T-cell (primary cell): ENCODE results near the gene PIGH. TPM values are rescaled to one million over a fixed set of nuclear protein-coding genes. Genes with fewer than 3 reads are reported as not detected.

Experiments
- ATAC-seq, 4 experiments: fragments of 200-7000 bp in 3 of 4; fragments of 150-1000 bp in 1 of 4; cut with Tn5 transposase; replicated peaks in 1 of 4; 1 replicate in 3 of 4; 2 replicates in 1 of 4; pipeline ENCODE4 v1.10.0; 2021; ENCODE audit warnings: moderate library complexity in 3 of 4, mild to moderate bottlenecking in 2 of 4, moderate number of reproducible peaks in 1 of 4
- CTCF ChIA-PET, 2 donors: fragments of 300-600 bp; sonication (Branson Sonifier 250); formaldehyde crosslinking; loops; one replicate each; lab custom pipeline; 2022; ENCODE audit warnings: antibody characterized with exemption in 2 of 2; lab: Charles Lee
- POLR2A ChIA-PET, 2 donors: fragments of 300-600 bp; sonication (Branson Sonifier 250); formaldehyde crosslinking; loops; one replicate each; lab custom pipeline; 2022; ENCODE audit warnings: antibody characterized with exemption in 2 of 2; lab: Charles Lee
- DNase-seq, 35 experiments: peaks; one replicate each; pipeline versions ENCODE4 v3.0.0 to v3.0.0-alpha.2; 2013 to 2023
- H3K27ac ChIP-seq: one replicate; pipeline ENCODE4 v1.5.1; 2013; ENCODE audit warnings: low read length
- H3K27me3 ChIP-seq, 2 experiments: replicated peaks in 1 of 2; 1 replicate in 1 of 2; 2 replicates in 1 of 2; pipeline versions ENCODE4 v1.6.1 to v1.7.0; 2013; ENCODE audit warnings: low read length in 1 of 2, mixed read lengths in 1 of 2; ENCODE audit not compliant: control insufficient read depth in 2 of 2, insufficient read depth in 2 of 2; ENCODE audit errors: extremely low read depth in 1 of 2
- H3K36me3 ChIP-seq, 2 donors: 1 replicate in 1 of 2; 2 replicates in 1 of 2; pipeline versions ENCODE4 v1.6.1 to v1.7.0; 2013; ENCODE audit warnings: low read length in 1 of 2; ENCODE audit not compliant: control insufficient read depth in 2 of 2, insufficient read depth in 1 of 2; ENCODE audit errors: extremely low read depth in 1 of 2
- H3K4me1 ChIP-seq, 2 experiments: 1 replicate in 1 of 2; 2 replicates in 1 of 2; pipeline versions ENCODE4 v1.6.1 to v1.7.0; 2013; ENCODE audit warnings: low read length in 2 of 2, mixed read lengths in 1 of 2; ENCODE audit not compliant: insufficient read depth in 2 of 2, control insufficient read depth in 1 of 2; ENCODE audit errors: extremely low read depth in 1 of 2
- H3K4me3 ChIP-seq, 2 donors: 1 replicate in 1 of 2; 2 replicates in 1 of 2; pipeline versions ENCODE4 v1.5.1 to v1.7.0; 2013; ENCODE audit warnings: mild to moderate bottlenecking in 2 of 2, low read length in 1 of 2, moderate library complexity in 1 of 2; ENCODE audit not compliant: control insufficient read depth in 1 of 2; ENCODE audit errors: extremely low read depth in 1 of 2
- H3K9me3 ChIP-seq: 2 replicates; pipeline ENCODE4 v1.7.0; 2013
- H3K27ac Mint-ChIP-seq, 2 donors: one replicate each; pipeline ENCODE4 v1.8.0; 2020 to 2021; ENCODE audit warnings: mild to moderate bottlenecking in 2 of 2, mixed read lengths in 2 of 2
- H3K27me3 Mint-ChIP-seq, 2 donors: one replicate each; pipeline ENCODE4 v1.8.0; 2021 to 2022; ENCODE audit warnings: mixed read lengths in 2 of 2
- H3K36me3 Mint-ChIP-seq: one replicate; pipeline ENCODE4 v1.8.0; 2021; ENCODE audit warnings: mixed read lengths
- H3K4me1 Mint-ChIP-seq, 3 donors: one replicate each; pipeline ENCODE4 v1.8.0; 2020 to 2022; ENCODE audit warnings: mixed read lengths in 3 of 3, mild to moderate bottlenecking in 1 of 3
- H3K4me3 Mint-ChIP-seq, 3 donors: one replicate each; pipeline ENCODE4 v1.8.0; 2020 to 2022; ENCODE audit warnings: mild to moderate bottlenecking in 3 of 3, mixed read lengths in 3 of 3, moderate library complexity in 3 of 3
- H3K9me3 Mint-ChIP-seq, 3 donors: one replicate each; pipeline ENCODE4 v1.8.0; 2020 to 2022; ENCODE audit warnings: mixed read lengths in 3 of 3
- WGBS: methylation state at CpG from one replicate; pipeline ENCODE4 v1.1.5; 2013; ENCODE audit warnings: missing lambda C conversion rate; ENCODE audit not compliant: insufficient coverage; 5-methylcytosine and 5-hydroxymethylcytosine counted together
- total RNA-seq, 35 experiments: library from RNA in 6 of 35; stranded (reverse) in 6 of 35; fragments of 120-200 nt in 1 of 35; gene quantifications; one replicate each; pipeline versions ENCODE4 v1.2.1 to v1.2.4 and lab custom pipeline; 2013 to 2026

PIGH gene
- total RNA-seq, 5 donors from 2014 or later (not counting 1 experiment from before 2014, with no cell fraction given): 28.7 to 46.8 (median 35.1) TPM

- Histone ChIP-seq H3K4me3 (no peak overlapping the region), H3K4me1 (no peaks in the 10 kb centered on the region), H3K27me3 (no peaks in the 10 kb centered on the region), H3K36me3 (peaks cover 3% of the 10 kb centered on the region in 2 donors), H3K27ac (no peak overlapping the region), H3K9me3 (no peaks in the 10 kb centered on the region)
- CTCF ChIA-PET: no interaction called here
- Mint-ChIP-seq H3K36me3 (peaks cover 14% of the 10 kb centered on the region), H3K27me3 (no peaks in the 10 kb centered on the region), H3K9me3 (no peaks in the 10 kb centered on the region), H3K4me1 (peaks cover 5 to 6% (median 6%) of the 10 kb centered on the region in 3 donors), H3K27ac (no peak overlapping the region), H3K4me3 (no peak overlapping the region)
- POLR2A ChIA-PET: no interaction called here
- DNase-seq: no peak
- no peak for ATAC-seq
- 80% methylated on average over 1 of the region's 5 CpGs for WGBS
Measured at GRCh38 chr14:67641902-67642749, 42.1 kb upstream of the PIGH start.

DNA sequence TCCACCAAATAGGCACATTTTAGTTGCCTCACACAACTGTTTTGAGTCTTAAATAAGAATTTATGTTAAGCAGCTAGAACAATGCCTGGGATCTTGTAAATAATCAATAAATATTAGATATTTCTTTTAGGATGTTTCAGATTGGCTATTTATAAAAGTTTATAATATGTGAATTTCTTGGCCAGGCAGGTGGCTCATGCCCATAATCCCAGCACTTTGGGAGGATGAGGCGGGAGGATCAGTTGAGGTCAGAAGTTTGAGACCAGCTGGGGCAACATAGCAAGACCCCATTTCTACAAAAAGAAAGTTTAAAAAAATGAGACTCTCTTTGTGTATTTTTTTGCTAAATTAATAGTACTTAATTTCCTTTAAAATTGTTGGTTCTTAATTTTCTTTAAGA lies 41.4 kb upstream of the PIGH start:
- Histone ChIP-seq H3K36me3 (peaks cover 3% of the 10 kb centered on the region in 2 donors), H3K4me3 (no peak overlapping the region), H3K27ac (no peak overlapping the region), H3K4me1 (no peaks in the 10 kb centered on the region), H3K27me3 (no peaks in the 10 kb centered on the region), H3K9me3 (no peaks in the 10 kb centered on the region)
- Mint-ChIP-seq H3K9me3 (no peaks in the 10 kb centered on the region), H3K36me3 (peaks cover 8% of the 10 kb centered on the region), H3K4me3 (no peak overlapping the region), H3K27ac (no peak overlapping the region), H3K4me1 (peaks cover 5 to 6% (median 6%) of the 10 kb centered on the region in 3 donors), H3K27me3 (no peaks in the 10 kb centered on the region)
- no peak for DNase-seq
- POLR2A ChIA-PET: no interaction called here
- CTCF ChIA-PET: no interaction called here
- whole genome bisulfite sequencing: no CpG with 5 or more reads among the region's 1 CpG
- no peak for ATAC-seq

- ATAC-seq: no peak
Measured at GRCh38 chr14:67638642-67639041, 38.6 kb upstream of the PIGH start.

GRCh38 chr14:67636361-67636919 lies 36.4 kb upstream of the PIGH start:
- POLR2A ChIA-PET: interaction anchor here in 1 of 2 donors (0.6 to 0.7 kb wide), 2 partner anchors 15 to 53 kb away, joined by 3 to 8 read pairs; no protein-coding TSS in a partner anchor

More at GRCh38 chr14:67638642-67639041, 38.6 kb upstream of the PIGH start:
- no peaks in the 10 kb centered on the region for H3K27me3 Mint-ChIP-seq
- ChIA-PET CTCF (interaction anchor here in 1 of 2 donors (0.5 kb wide), 1 partner anchor 16 kb away, joined by 4 read pairs; no protein-coding TSS in a partner anchor), POLR2A (no interaction called here)
- no peak overlapping the region for H3K4me3 ChIP-seq
- 100% methylated on average over 3 of the region's 3 CpGs for WGBS
- H3K36me3 ChIP-seq: no peaks in the 10 kb centered on the region
- H3K27ac ChIP-seq: no peak overlapping the region
- H3K9me3 Mint-ChIP-seq: no peaks in the 10 kb centered on the region
- no peaks in the 10 kb centered on the region for H3K4me1 ChIP-seq
- H3K27ac Mint-ChIP-seq: no peak overlapping the region
- peaks cover 3% of the 10 kb centered on the region for H3K36me3 Mint-ChIP-seq
- no peak overlapping the region for H3K4me3 Mint-ChIP-seq
- H3K27me3 ChIP-seq: no peaks in the 10 kb centered on the region
- H3K9me3 ChIP-seq: no peaks in the 10 kb centered on the region
- H3K4me1 Mint-ChIP-seq: peaks cover 5 to 6% (median 6%) of the 10 kb centered on the region in 3 donors
- no peak for DNase-seq

DNA sequence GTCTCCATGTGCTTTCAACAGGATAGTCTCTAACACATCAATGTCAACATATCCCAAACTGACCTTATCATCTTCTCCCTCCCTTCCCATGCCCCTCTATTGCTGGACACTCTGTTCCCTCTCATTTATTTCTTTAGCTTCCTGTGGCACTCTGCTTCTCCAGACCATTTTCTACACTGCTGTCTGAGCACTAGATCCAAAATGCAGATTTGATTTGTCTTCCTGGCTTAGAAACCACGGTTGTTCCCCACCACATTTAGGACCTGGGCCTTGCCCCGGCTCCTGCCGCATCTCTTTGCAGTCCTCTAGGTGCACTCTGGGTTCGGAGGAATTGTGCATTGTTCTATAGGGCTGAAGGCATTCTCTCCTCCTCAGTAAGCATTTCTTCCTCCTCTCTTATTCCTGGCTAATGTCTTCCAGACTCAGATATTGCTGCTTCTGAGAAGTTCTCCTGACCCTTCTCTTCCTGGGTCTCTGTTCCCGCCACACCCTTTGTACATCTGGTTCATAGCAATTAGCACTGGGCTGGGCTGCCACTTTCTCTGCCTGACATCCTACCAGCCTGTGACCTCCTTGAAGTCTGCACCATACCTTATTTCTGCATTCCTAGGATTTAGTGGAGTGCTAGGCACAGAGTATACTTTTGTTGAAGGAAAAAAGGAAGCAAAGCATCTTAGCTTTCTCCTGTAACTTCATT lies 33.5 kb upstream of the PIGH start:
- no peaks in the 10 kb centered on the region for H3K9me3 Mint-ChIP-seq
- H3K27me3 ChIP-seq: no peaks in the 10 kb centered on the region
- ChIA-PET POLR2A (no interaction called here), CTCF (no interaction called here)
- no peaks in the 10 kb centered on the region for H3K9me3 ChIP-seq
- no peak overlapping the region for H3K27ac ChIP-seq
- H3K27ac Mint-ChIP-seq: peak overlapping the region in 1 of 2 donors; percentile 17
- ATAC-seq: no peak
- no peaks in the 10 kb centered on the region for H3K36me3 ChIP-seq
- DNase-seq: no peak
- no peak overlapping the region for H3K4me3 Mint-ChIP-seq
- H3K27me3 Mint-ChIP-seq: no peaks in the 10 kb centered on the region
- peaks cover 18% of the 10 kb centered on the region for H3K36me3 Mint-ChIP-seq
- H3K4me1 ChIP-seq: no peaks in the 10 kb centered on the region
- H3K4me1 Mint-ChIP-seq: no peaks in the 10 kb centered on the region
- no peak overlapping the region for H3K4me3 ChIP-seq
- whole genome bisulfite sequencing: 85% methylated on average over 4 of the region's 5 CpGs

More at GRCh38 chr14:67636361-67636919, 36.4 kb upstream of the PIGH start:
- Mint-ChIP-seq H3K4me1 (no peaks in the 10 kb centered on the region), H3K9me3 (no peaks in the 10 kb centered on the region), H3K27me3 (no peaks in the 10 kb centered on the region), H3K4me3 (no peak overlapping the region), H3K36me3 (peaks cover 15% of the 10 kb centered on the region), H3K27ac (no peak overlapping the region)
- DNase-seq (no peak), ATAC-seq (no peak)
- Histone ChIP-seq H3K9me3 (no peaks in the 10 kb centered on the region), H3K4me3 (no peak overlapping the region), H3K27me3 (no peaks in the 10 kb centered on the region), H3K27ac (no peak overlapping the region), H3K4me1 (no peaks in the 10 kb centered on the region), H3K36me3 (no peaks in the 10 kb centered on the region)
- WGBS: no CpG with 5 or more reads among the region's 3 CpGs
- CTCF ChIA-PET: interaction anchor here in 1 of 2 donors (0.7 kb wide), 1 partner anchor 23 kb away, joined by 4 read pairs; no protein-coding TSS in a partner anchor

DNA sequence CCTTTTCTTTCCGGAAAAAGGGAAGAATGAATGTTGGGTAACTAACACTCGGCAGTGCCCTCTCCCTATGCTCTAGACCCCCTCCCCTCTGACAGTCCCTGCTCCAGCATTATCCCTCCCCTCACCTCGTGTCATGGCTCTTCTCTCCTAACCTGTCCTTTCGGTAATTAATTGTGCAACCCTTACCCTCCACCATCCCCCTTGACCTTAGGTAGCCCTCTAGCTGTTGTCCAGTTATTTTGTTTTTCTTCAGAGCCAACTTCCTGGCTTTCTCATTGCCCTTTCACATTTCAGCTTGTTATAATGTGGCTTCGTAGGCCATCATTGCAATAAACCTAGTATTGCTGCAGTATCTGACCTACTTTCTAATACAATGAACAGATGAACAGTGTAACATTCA lies 30.9 kb upstream of the PIGH start:
- POLR2A ChIA-PET: no interaction called here
- no peak overlapping the region for H3K4me3 Mint-ChIP-seq

More for the DNA sequence above, 30.9 kb upstream of the PIGH start:
- peaks cover 18% of the 10 kb centered on the region for H3K36me3 Mint-ChIP-seq
- no peak for DNase-seq
- CTCF ChIA-PET: interaction anchor here (0.6 to 0.8 kb wide), 2 partner anchors 18 to 365 kb away, joined by 4 read pairs; no protein-coding TSS in a partner anchor
- no peaks in the 10 kb centered on the region for H3K9me3 ChIP-seq
- H3K27me3 Mint-ChIP-seq: no peaks in the 10 kb centered on the region
- no peaks in the 10 kb centered on the region for H3K36me3 ChIP-seq
- no peak overlapping the region for H3K27ac Mint-ChIP-seq
- no peak overlapping the region for H3K27ac ChIP-seq
- no peaks in the 10 kb centered on the region for H3K27me3 ChIP-seq
- no peaks in the 10 kb centered on the region for H3K4me1 Mint-ChIP-seq
- ATAC-seq: no peak
- no peaks in the 10 kb centered on the region for H3K4me1 ChIP-seq
- 87% methylated on average over 3 of the region's 5 CpGs for WGBS
- H3K4me3 ChIP-seq: no peak overlapping the region
- no peaks in the 10 kb centered on the region for H3K9me3 Mint-ChIP-seq
